ENCODE measurements around the gene COX4I2.
A peak's percentile ranks its signal among the peaks of the same experiment; 100 is the strongest.

COX4I2 gene

GRCh38 chr20:31671324-31671723 lies 33.6 kb downstream of the COX4I2 start:
- H3K4me3 ChIP-seq (ENCODE audit: low read length) = no peak overlapping the region
- no peak for DNase-seq (ENCODE audit: low read depth, low spot score)

- no peak for DNase-seq (ENCODE audit: low read depth, low spot score)
- H3K4me3 ChIP-seq (ENCODE audit: low read length) = no peak overlapping the region
These were observed 35.7 kb downstream of the COX4I2 start for GRCh38 chr20:31673435-31673834.

- peak overlapping the region; percentile 54 for H3K4me3 ChIP-seq (ENCODE audit: low read length)
- peak; percentile 83 for DNase-seq (ENCODE audit: low read depth, low spot score)
These were observed 36.3 kb downstream of the COX4I2 start for GRCh38 chr20:31673943-31674463.

GRCh38 chr20:31674895-31675827 lies 37.4 kb downstream of the COX4I2 start:
- DNase-seq (ENCODE audit: low read depth, low spot score) = peak; percentile 96
- peak overlapping the region; percentile 54 for H3K4me3 ChIP-seq (ENCODE audit: low read length)

- peak overlapping the region; percentile 54 for H3K4me3 ChIP-seq (ENCODE audit: low read length)
- DNase-seq (ENCODE audit: low read depth, low spot score) = peak; percentile 91
These were observed 38.3 kb downstream of the COX4I2 start for GRCh38 chr20:31675828-31676608.

- H3K4me3 ChIP-seq (ENCODE audit: low read length) = peak overlapping the region; percentile 54
- DNase-seq (ENCODE audit: low read depth, low spot score) = no peak
These were observed 38.9 kb downstream of the COX4I2 start for GRCh38 chr20:31676609-31676989.

GRCh38 chr20:31677553-31678260 lies 40.0 kb downstream of the COX4I2 start:
- no peak overlapping the region for H3K4me3 ChIP-seq (ENCODE audit: low read length)
- no peak for DNase-seq (ENCODE audit: low read depth, low spot score)

- H3K4me3 ChIP-seq (ENCODE audit: low read length) = no peak overlapping the region
- no peak for DNase-seq (ENCODE audit: low read depth, low spot score)
These were observed 41.0 kb downstream of the COX4I2 start for GRCh38 chr20:31678389-31679356.

GRCh38 chr20:31679357-31680285 lies 41.9 kb downstream of the COX4I2 start:
- H3K4me3 ChIP-seq (ENCODE audit: low read length) = no peak overlapping the region
- DNase-seq (ENCODE audit: low read depth, low spot score) = no peak

- DNase-seq (ENCODE audit: low read depth, low spot score) = no peak
- H3K4me3 ChIP-seq (ENCODE audit: low read length) = no peak overlapping the region
These were observed 42.8 kb downstream of the COX4I2 start for GRCh38 chr20:31680286-31681127.

- H3K4me3 ChIP-seq (ENCODE audit: low read length) = no peak overlapping the region
These were observed 43.5 kb downstream of the COX4I2 start for GRCh38 chr20:31681128-31681727.

GRCh38 chr20:31681769-31682168 lies 44.1 kb downstream of the COX4I2 start:
- no peak overlapping the region for H3K4me3 ChIP-seq (ENCODE audit: low read length)
- DNase-seq (ENCODE audit: low read depth, low spot score) = no peak

More at GRCh38 chr20:31681128-31681727, 43.5 kb downstream of the COX4I2 start:
- DNase-seq (ENCODE audit: low read depth, low spot score) = no peak

GRCh38 chr20:31682352-31682751 lies 44.6 kb downstream of the COX4I2 start:
- DNase-seq (ENCODE audit: low read depth, low spot score) = no peak
- no peak overlapping the region for H3K4me3 ChIP-seq (ENCODE audit: low read length)

GRCh38 chr20:31682927-31683326 lies 45.2 kb downstream of the COX4I2 start:
- H3K4me3 ChIP-seq (ENCODE audit: low read length) = no peak overlapping the region
- DNase-seq (ENCODE audit: low read depth, low spot score) = no peak

GRCh38 chr20:31684153-31685015 lies 46.7 kb downstream of the COX4I2 start:
- DNase-seq (ENCODE audit: low read depth, low spot score) = peak; percentile 99
- peak overlapping the region; percentile 53 for H3K4me3 ChIP-seq (ENCODE audit: low read length)
